NCI-H460 (cell line): ENCODE data around the gene GUCY2D. TPM values are rescaled to one million over a fixed set of nuclear protein-coding genes. Genes with fewer than 3 reads are reported as not detected.
"Not testable (repeated sequence)": the region's sequence is repeated elsewhere in the genome, so short reads cannot be mapped to it uniquely, and the experiment has no call there.

Experiments used
- DNase-seq: peaks from one replicate; pipeline ENCODE4 v3.0.0-alpha.2; 2016; ENCODE audit warnings: low read depth; ENCODE audit errors: extremely low read depth
- total RNA-seq: library from RNA; depleted of rRNA; stranded (reverse); fragments of >200 nt; shearing (Covaris generic); gene quantifications from 2 replicates; pipeline ENCODE4 v1.2.3, GENCODE V29; 2014

Gene GUCY2D
- total RNA-seq, 1 experiment from 2014 or later, result 0.02 TPM

GRCh38 chr17:8015236-8015956, 13.0 kb downstream of the GUCY2D start:
- DNase-seq, result no peak

- DNase-seq, result no peak
Observed at GRCh38 chr17:8015957-8016631, 13.7 kb downstream of the GUCY2D start.

- DNase-seq, result peak; percentile 11
Observed at GRCh38 chr17:8016632-8017424, 14.4 kb downstream of the GUCY2D start.

- no peak for DNase-seq
Observed at GRCh38 chr17:8018436-8018835, 16.0 kb downstream of the GUCY2D start.

- DNase-seq, result no peak
Observed at GRCh38 chr17:8019166-8019565, 16.8 kb downstream of the GUCY2D start.

GRCh38 chr17:8019665-8020650, 17.5 kb downstream of the GUCY2D start:
- DNase-seq, result no peak

GRCh38 chr17:8020776-8021564, 18.6 kb downstream of the GUCY2D start:
- DNase-seq, result no peak

- no peak for DNase-seq
Observed at GRCh38 chr17:8021565-8022359, 19.3 kb downstream of the GUCY2D start.

- no peak for DNase-seq
Observed at GRCh38 chr17:8022360-8023003, 20.1 kb downstream of the GUCY2D start.

- DNase-seq, result not testable (repeated sequence)
Observed at GRCh38 chr17:8024161-8024560, 21.7 kb downstream of the GUCY2D start.

GRCh38 chr17:8025176-8025911, 22.9 kb downstream of the GUCY2D start:
- DNase-seq, result no peak

- no peak for DNase-seq
Observed at GRCh38 chr17:8029121-8029520, 26.7 kb downstream of the GUCY2D start.

GRCh38 chr17:8031261-8031661, 28.8 kb downstream of the GUCY2D start:
- no peak for DNase-seq

- no peak for DNase-seq
Observed at GRCh38 chr17:8031950-8032349, 29.5 kb downstream of the GUCY2D start.

- DNase-seq, result no peak
Observed at GRCh38 chr17:8032442-8032841, 30.0 kb downstream of the GUCY2D start.

GRCh38 chr17:8038954-8039610, 36.7 kb downstream of the GUCY2D start, which contains the start of gene ALOX15B:
Gene ALOX15B, plus strand, starts transcription at chr17:8039059. Its CDS starts 97 bp downstream, at chr17:8039156.
- DNase-seq, result no peak
